ENCODE data around the gene ALG3. TPM values are rescaled to one million over a fixed set of nuclear protein-coding genes. Genes with fewer than 3 reads are reported as not detected.

Gene ALG3
- total and polyA plus RNA-seq, 2 of the 4 experiments (the other 2 are of a cell fraction) = 19.5 to 52.6 TPM

- intact Hi-C loops (cut with micrococcal nuclease) (loop anchor here (1.0 to 10.0 kb wide), 5 partner anchors 63 to 354 kb away; partner anchors contain the start of genes ABCC5, ABCF3 and EIF2B5), dilution Hi-C loops (cut with HindIII; ENCODE audit: low sequenced_read_pairs, unreplicated experiment) (no loop called here)
These were observed 827 bp upstream of the ALG3 start, which contains the start of gene EEF1AKMT4 for GRCh38 chr3:184249412-184250166. Gene EEF1AKMT4, plus strand, starts transcription at chr3:184249672. Its CDS starts 23 bp downstream, at chr3:184249695.

More at GRCh38 chr3:184249412-184250166, 827 bp upstream of the ALG3 start, which contains the start of gene EEF1AKMT4:
- Histone ChIP-seq H3K36me3 (ENCODE audit: control insufficient read depth, insufficient read depth, low read length) (peaks cover 11% of the 10 kb centered on the region; the same call in 1 of the 2 replicates), H2AFZ (replicated peaks; ENCODE audit: low read length, poor library complexity) (peak within 1 kb of the TSS; percentile 99), H3K4me3 (ENCODE audit: insufficient read depth, low read depth, low read length) (peak within 1 kb of the TSS; percentile 97), H2BK15ac (ENCODE audit: low read depth, low read length) (peak within 1 kb of the TSS; percentile 47; the same call in 1 of the 3 replicates), H3K9me3 (ENCODE audit: control insufficient read depth, insufficient read depth, low read length) (no peaks in the 10 kb centered on the region), H3K9ac (ENCODE audit: low read depth, low read length) (peak within 1 kb of the TSS; percentile 95), H3K4ac (ENCODE audit: low read depth, low read length) (peak within 1 kb of the TSS; percentile 91), H2AK9ac (replicated peaks; ENCODE audit: low read depth, low read length, poor library complexity) (peak within 1 kb of the TSS; percentile 84), H4K8ac (ENCODE audit: low read depth in 2 of 2, low read length in 2 of 2) (peak within 1 kb of the TSS; percentile 87 to 95), H4K5ac (ENCODE audit: low read depth, low read length) (peak within 1 kb of the TSS; percentile 92), H3K14ac (replicated peaks; ENCODE audit: low read depth, low read length) (peak within 1 kb of the TSS; percentile 96), H3K79me1 (ENCODE audit: low read depth in 1 of 2, low read length in 2 of 2) (peaks cover 7 to 24% of the 10 kb centered on the region in 2 experiments), H3K18ac (ENCODE audit: low read depth, low read length) (peak within 1 kb of the TSS; percentile 53), H4K20me1 (ENCODE audit: insufficient read depth, low read length) (no peaks in the 10 kb centered on the region; the same call in 1 of the 2 replicates), H2BK5ac (ENCODE audit: low read depth, low read length, poor library complexity, severe bottlenecking) (peak within 1 kb of the TSS; percentile 85), H3K27ac (ENCODE audit: insufficient read depth, low read length) (peak within 1 kb of the TSS; percentile 82), H3K23ac (ENCODE audit: low read depth, low read length) (peak within 1 kb of the TSS; percentile 95), H3K56ac (ENCODE audit: extremely low read depth, insufficient read depth, low read length) (peak within 1 kb of the TSS; percentile 93), H2BK120ac (ENCODE audit: low read depth, low read length) (peak within 1 kb of the TSS; percentile 75), H2BK20ac (ENCODE audit: low read depth, low read length) (no peak within 1 kb of the TSS), H2AK5ac (ENCODE audit: low read depth, low read length) (peak within 1 kb of the TSS; percentile 88), H3K27me3 (ENCODE audit: control insufficient read depth, insufficient read depth, low read length) (no peaks in the 10 kb centered on the region), H3K9me1 (ENCODE audit: insufficient read depth, low read length) (no peaks in the 10 kb centered on the region), H4K91ac (ENCODE audit: insufficient read depth, low read depth, low read length) (peak within 1 kb of the TSS; percentile 90), H3K4me2 (ENCODE audit: low read depth, low read length) (peak within 1 kb of the TSS; percentile 99), H3K4me1 (ENCODE audit: control insufficient read depth, insufficient read depth, low read length) (no peaks in the 10 kb centered on the region; the same call in 1 of the 2 replicates)
- DNase-seq = peak; percentile 98
- ChIA-PET CTCF (interaction anchor here (0.7 to 1.2 kb wide), 5 partner anchors 9 to 72 kb away, joined by 3 to 5 read pairs (median 4); no protein-coding TSS in a partner anchor), POLR2A (ENCODE audit: unreplicated experiment) (interaction anchor here (0.6 kb wide), 1 partner anchor 234 kb away, joined by 9 read pairs; no protein-coding TSS in a partner anchor)
- TF ChIP-seq RAD21 (IDR thresholded peaks at IDR 0.05; ENCODE audit: low read length) = peak; percentile 42; the same call in 1 of the 2 replicates
- TF ChIP-seq FOS (IDR thresholded peaks at IDR 0.05; ENCODE audit: low read depth, low read length) = no peak
- TF ChIP-seq POLR2A (IDR thresholded peaks at IDR 0.05; ENCODE audit: low read depth, low read length) = no peak
- TF ChIP-seq SMC3 (IDR thresholded peaks at IDR 0.05; ENCODE audit: low read depth, low read length) = peak; percentile 11; the same call in 1 of the 2 replicates
- TF ChIP-seq CTCF (conservative IDR thresholded peaks at IDR 0.05; ENCODE audit: low read depth, low read length) = peak; percentile 58
- no peak for TF ChIP-seq CHD1 (IDR thresholded peaks at IDR 0.05; ENCODE audit: low read depth, low read length)
- no peak for TF ChIP-seq RCOR1 (IDR thresholded peaks at IDR 0.05; ENCODE audit: insufficient replicate concordance, low read length)
- peak; percentile 17; the same call in 1 of the 2 replicates for TF ChIP-seq USF2 (IDR thresholded peaks at IDR 0.05; ENCODE audit: low read depth, low read length)
- peak; percentile 40; the same call in 1 of the 2 replicates for TF ChIP-seq MAZ (IDR thresholded peaks at IDR 0.05; ENCODE audit: borderline replicate concordance, low read depth, low read length)
- peak; percentile 99 for TF ChIP-seq CEBPB (IDR thresholded peaks at IDR 0.05; ENCODE audit: low read depth, low read length)
- TF ChIP-seq MXI1 (IDR thresholded peaks at IDR 0.05; ENCODE audit: borderline replicate concordance, low read depth, low read length) = peak; percentile 99
- peak; percentile 82 for TF ChIP-seq BHLHE40 (IDR thresholded peaks at IDR 0.05; ENCODE audit: low read depth, low read length)
- BruUV-seq (replicated peaks) = no TSS peak
- peak; percentile 94 for ATAC-seq (ENCODE audit: low read depth)
- 0% methylated on average over 19 of the region's 54 CpGs; no CpG with 5 or more reads in 1 of the 2 experiments for WGBS, 2 experiments (ENCODE audit: extremely low coverage in 2 of 2, insufficient read length in 1 of 2)
- in situ Hi-C loops (cut with MboI; ENCODE audit: low sequenced_read_pairs) = loop anchor here (10.0 to 25.0 kb wide), 2 partner anchors 355 to 787 kb away; no protein-coding TSS in a partner anchor
